Ascending aorta (tissue), 2 donors: ENCODE measurements around the gene MTHFS. TPM values are rescaled to one million over a fixed set of nuclear protein-coding genes. Genes with fewer than 3 reads are reported as not detected.

Source experiments
- DNase-seq, 2 donors: peaks; one replicate each; pipeline ENCODE4 v3.0.0-alpha.2; 2019; ENCODE audit warnings: low spot score in 2 of 2
- H3K27ac ChIP-seq, 2 donors: fragments of 200-600 bp; sonication (generic); one replicate each; pipeline ENCODE4 v1.5.1; 2016 to 2017; ENCODE audit warnings: mild to moderate bottlenecking in 1 of 2
- H3K27me3 ChIP-seq: fragments of 200-600 bp; sonication (generic); one replicate; pipeline ENCODE4 v1.5.1; 2017
- H3K36me3 ChIP-seq, 2 donors: fragments of 200-600 bp; sonication (generic); one replicate each; pipeline ENCODE4 v1.5.1; 2016
- H3K4me1 ChIP-seq, 2 donors: fragments of 200-600 bp; sonication (generic); one replicate each; pipeline ENCODE4 v1.5.1; 2016 to 2017; ENCODE audit warnings: mild to moderate bottlenecking in 1 of 2
- H3K4me3 ChIP-seq, 2 donors: fragments of 200-600 bp; sonication (generic); one replicate each; pipeline ENCODE4 v1.5.1; 2016 to 2017; ENCODE audit warnings: mild to moderate bottlenecking in 1 of 2
- H3K9me3 ChIP-seq, 2 donors: fragments of 200-600 bp; sonication (generic); one replicate each; pipeline ENCODE4 v1.5.1; 2016
- CTCF ChIP-seq, 3 experiments: fragments of 200-600 bp in 2 of 3; fragments of 450-650 bp in 1 of 3; sonication (generic) in 2 of 3; IDR thresholded peaks; one replicate each; pipeline ENCODE4 v1.5.1; 2016 to 2019; ENCODE audit warnings: antibody characterized with exemption in 3 of 3, mild to moderate bottlenecking in 1 of 3, moderate library complexity in 1 of 3
- intact Hi-C: fragments of 100-400 bp; cut with DNase I; formaldehyde crosslinking; loops from one replicate; pipeline ENCODE4 v1.15.1; 2023
- total RNA-seq: library from RNA; depleted of rRNA; stranded (reverse); fragments of >200 nt; gene quantifications from one replicate; pipeline ENCODE4 v1.1.0, GENCODE V29; 2016

The MTHFS gene
- total RNA-seq, 1 donor from 2014 or later = 0.75 TPM

- H3K27ac ChIP-seq = no peak overlapping the region
- intact Hi-C loops = no loop called here
- no peaks in the 10 kb centered on the region for H3K9me3 ChIP-seq
- H3K36me3 ChIP-seq = no peaks in the 10 kb centered on the region
- no peaks in the 10 kb centered on the region for H3K27me3 ChIP-seq
- TF ChIP-seq CTCF (IDR thresholded peaks at IDR 0.05) = no peak
- DNase-seq = no peak
- H3K4me1 ChIP-seq = no peaks in the 10 kb centered on the region
- no peak overlapping the region for H3K4me3 ChIP-seq
Observed at GRCh38 chr15:79863886-79864285, 32.9 kb downstream of the MTHFS start.

GRCh38 chr15:79862191-79862590 is 34.6 kb downstream of the MTHFS start:
- TF ChIP-seq CTCF (IDR thresholded peaks at IDR 0.05) = no peak
- no peaks in the 10 kb centered on the region for H3K9me3 ChIP-seq
- H3K4me3 ChIP-seq = no peak overlapping the region
- no peak overlapping the region for H3K27ac ChIP-seq
- H3K27me3 ChIP-seq = no peaks in the 10 kb centered on the region
- no peak for DNase-seq
- H3K36me3 ChIP-seq = no peaks in the 10 kb centered on the region
- H3K4me1 ChIP-seq = no peaks in the 10 kb centered on the region
- intact Hi-C loops = no loop called here

GRCh38 chr15:79860661-79861060 is 36.2 kb downstream of the MTHFS start:
- no peak overlapping the region for H3K4me3 ChIP-seq
- H3K27ac ChIP-seq = no peak overlapping the region
- intact Hi-C loops = no loop called here
- H3K4me1 ChIP-seq = no peaks in the 10 kb centered on the region
- no peaks in the 10 kb centered on the region for H3K9me3 ChIP-seq
- H3K36me3 ChIP-seq = no peaks in the 10 kb centered on the region
- TF ChIP-seq CTCF (IDR thresholded peaks at IDR 0.05) = no peak
- no peak for DNase-seq
- H3K27me3 ChIP-seq = no peaks in the 10 kb centered on the region

- intact Hi-C loops = no loop called here
- TF ChIP-seq CTCF (IDR thresholded peaks at IDR 0.05) = no peak
- Histone ChIP-seq H3K4me3 (no peak overlapping the region), H3K27me3 (no peaks in the 10 kb centered on the region), H3K9me3 (no peaks in the 10 kb centered on the region), H3K4me1 (no peaks in the 10 kb centered on the region), H3K36me3 (no peaks in the 10 kb centered on the region), H3K27ac (no peak overlapping the region)
- DNase-seq = no peak
Observed at GRCh38 chr15:79858469-79858868, 38.3 kb downstream of the MTHFS start.

GRCh38 chr15:79853492-79854328 is 43.1 kb downstream of the MTHFS start:
- no peak overlapping the region for H3K27ac ChIP-seq
- peak; percentile 65 to 93 (median 87) for TF ChIP-seq CTCF (IDR thresholded peaks at IDR 0.05)
- no peaks in the 10 kb centered on the region for H3K9me3 ChIP-seq
- intact Hi-C loops = loop anchor here (2.0 to 5.0 kb wide), 2 partner anchors 473 to 511 kb away; no protein-coding TSS in a partner anchor
- H3K27me3 ChIP-seq = no peaks in the 10 kb centered on the region
- peak in 1 of 2 donors; percentile 74 for DNase-seq
- H3K4me1 ChIP-seq = no peaks in the 10 kb centered on the region
- H3K36me3 ChIP-seq = no peaks in the 10 kb centered on the region
- no peak overlapping the region for H3K4me3 ChIP-seq
